A549 (cell line): Measurements from ENCODE around the gene EPB42.
A peak's percentile ranks its signal among the peaks of the same experiment; 100 is the strongest.

Source experiments
- CTCF ChIP-seq: fragments of >200 bp; sonication (Bioruptor Twin); formaldehyde crosslinking; IDR thresholded peaks from 3 replicates; pipeline ENCODE4 v1.5.1; 2016
- EP300 ChIP-seq, 2 experiments: fragments of >200 bp; sonication (Bioruptor Twin); formaldehyde crosslinking; IDR thresholded peaks; 2 replicates in 1 of 2; 3 replicates in 1 of 2; pipeline ENCODE4 v1.6.1; 2016 to 2017
- POLR2A ChIP-seq: IDR thresholded peaks from 2 replicates; pipeline ENCODE4 v1.6.1; 2012; ENCODE audit warnings: mild to moderate bottlenecking, low read length
- TF ChIP-seq, protein P1 (sequence below): fragments of >200 bp; sonication (Bioruptor Twin); formaldehyde crosslinking; IDR thresholded peaks from 3 replicates; pipeline ENCODE4 v1.6.1; 2016

GRCh38 chr15:43225201-43225949, 4.6 kb upstream of the EPB42 start:
- TF ChIP-seq CTCF (peak; percentile 56), POLR2A (no peak), EP300 (IDR thresholded peaks at IDR 0.05) (no peak)
- TF ChIP-seq, protein P1, sequence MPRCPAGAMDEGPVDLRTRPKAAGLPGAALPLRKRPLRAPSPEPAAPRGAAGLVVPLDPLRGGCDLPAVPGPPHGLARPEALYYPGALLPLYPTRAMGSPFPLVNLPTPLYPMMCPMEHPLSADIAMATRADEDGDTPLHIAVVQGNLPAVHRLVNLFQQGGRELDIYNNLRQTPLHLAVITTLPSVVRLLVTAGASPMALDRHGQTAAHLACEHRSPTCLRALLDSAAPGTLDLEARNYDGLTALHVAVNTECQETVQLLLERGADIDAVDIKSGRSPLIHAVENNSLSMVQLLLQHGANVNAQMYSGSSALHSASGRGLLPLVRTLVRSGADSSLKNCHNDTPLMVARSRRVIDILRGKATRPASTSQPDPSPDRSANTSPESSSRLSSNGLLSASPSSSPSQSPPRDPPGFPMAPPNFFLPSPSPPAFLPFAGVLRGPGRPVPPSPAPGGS = no peak
